Measurements from ENCODE around the gene ZMYM4. TPM values are rescaled to one million over a fixed set of nuclear protein-coding genes. Genes with fewer than 3 reads are reported as not detected.

The ZMYM4 gene
- total and polyA plus RNA-seq, 10 of the 15 experiments (the other 5 are each of a cell fraction or from before 2014, with no cell fraction given) = 8.0 to 37.0 (median 28.1) TPM

DNA sequence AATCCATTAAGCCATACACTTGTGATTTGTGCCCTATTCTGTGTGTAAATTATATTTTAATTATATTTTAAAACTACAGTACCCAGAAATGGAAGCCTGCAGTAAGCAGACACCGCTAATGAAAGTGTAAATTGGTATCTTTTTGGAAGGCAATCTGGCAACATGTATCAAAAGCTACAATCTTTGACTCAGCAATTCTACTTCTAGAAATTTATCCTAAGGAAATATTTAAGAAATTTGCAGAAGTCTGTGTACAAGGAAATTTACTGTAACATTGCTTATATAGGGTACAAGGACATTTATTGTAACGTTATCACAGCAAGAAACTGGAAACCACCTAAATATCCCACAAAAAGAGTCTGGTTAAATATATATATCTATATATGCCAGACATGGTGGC lies 14.6 kb upstream of the ZMYM4 start:
- intact Hi-C loops (cut with micrococcal nuclease; ENCODE audit: unreplicated experiment) (no loop called here), in situ Hi-C loops (cut with MboI) (no loop called here)
- RAD21 ChIA-PET (ENCODE audit: unreplicated experiment) = no interaction called here
- Histone ChIP-seq H3K4me3 (no peak overlapping the region), H3K27ac (ENCODE audit: control insufficient read depth, insufficient read depth) (no peak overlapping the region), H4K20me1 (ENCODE audit: control insufficient read depth, insufficient read depth) (no peaks in the 10 kb centered on the region), H3K4me2 (ENCODE audit: control insufficient read depth, insufficient read depth) (no peak overlapping the region), H3K9ac (ENCODE audit: control insufficient read depth, insufficient read depth, low read length) (no peak overlapping the region), H3K36me3 (ENCODE audit: control insufficient read depth in 2 of 2, insufficient read depth in 2 of 2, low read length in 1 of 2) (no peaks in the 10 kb centered on the region), H3K4me1 (ENCODE audit: control insufficient read depth, insufficient read depth, low read length) (no peaks in the 10 kb centered on the region), H3K9me3 (replicated peaks; ENCODE audit: control insufficient read depth, insufficient read depth, low read length) (no peaks in the 10 kb centered on the region), H2AFZ (ENCODE audit: control insufficient read depth, low read depth, low read length) (no peak overlapping the region), H3K79me2 (ENCODE audit: control insufficient read depth, insufficient read depth, low read length) (no peaks in the 10 kb centered on the region), H3K27me3 (replicated peaks in 1 of 2; ENCODE audit: control insufficient read depth in 2 of 2, insufficient read depth in 2 of 2, low read length in 1 of 2) (no peaks in the 10 kb centered on the region)
- no peak for FAIRE-seq
- ATAC-seq = no peak
- POLR2A ChIA-PET = interaction anchor here (0.7 kb wide), 1 partner anchor 41 kb away, joined by 4 read pairs; no protein-coding TSS in a partner anchor
- BruUV-seq (replicated peaks) = no TSS peak
- WGBS (ENCODE audit: insufficient coverage, insufficient replicate concordance, low lambda C conversion rate, missing lambda C conversion rate) = 48% methylated on average over 2 of the region's 2 CpGs
- DNase-seq (ENCODE audit: low read depth, low spot score) = no peak
- CTCF ChIA-PET = no interaction called here
- SMC1A ChIA-PET (ENCODE audit: uncharacterized antibody, unreplicated experiment) = no interaction called here
- TF ChIP-seq RELA (IDR thresholded peaks at IDR 0.05; ENCODE audit: borderline replicate concordance, partially characterized antibody) (no peak), PAX5 (IDR thresholded peaks at IDR 0.05; ENCODE audit: borderline replicate concordance, low read depth, low read length) (no peak), RFX5 (IDR thresholded peaks at IDR 0.05; ENCODE audit: low read depth, low read length) (no peak), POLR2AphosphoS5 (IDR thresholded peaks at IDR 0.05; ENCODE audit: low read length) (no peak), SPI1 (IDR thresholded peaks at IDR 0.05; ENCODE audit: borderline replicate concordance, insufficient read depth, low read depth, low read length) (no peak), NFXL1 (IDR thresholded peaks at IDR 0.05; ENCODE audit: borderline replicate concordance) (no peak), SIN3A (IDR thresholded peaks at IDR 0.05; ENCODE audit: low read depth, low read length) (no peak), ZNF274 (IDR thresholded peaks at IDR 0.05; ENCODE audit: insufficient read depth, insufficient read length) (no peak), JUND (IDR thresholded peaks at IDR 0.05; ENCODE audit: low read depth, low read length) (no peak), POLR2A (IDR thresholded peaks at IDR 0.05; ENCODE audit: low read depth, low read length) (no peak), MYB (IDR thresholded peaks at IDR 0.05; ENCODE audit: borderline replicate concordance, low read depth, low read length) (no peak), SMC3 (IDR thresholded peaks at IDR 0.05; ENCODE audit: borderline replicate concordance, low read length) (no peak), PAX8 (IDR thresholded peaks at IDR 0.05) (no peak)
- TF ChIP-seq, protein P1, sequence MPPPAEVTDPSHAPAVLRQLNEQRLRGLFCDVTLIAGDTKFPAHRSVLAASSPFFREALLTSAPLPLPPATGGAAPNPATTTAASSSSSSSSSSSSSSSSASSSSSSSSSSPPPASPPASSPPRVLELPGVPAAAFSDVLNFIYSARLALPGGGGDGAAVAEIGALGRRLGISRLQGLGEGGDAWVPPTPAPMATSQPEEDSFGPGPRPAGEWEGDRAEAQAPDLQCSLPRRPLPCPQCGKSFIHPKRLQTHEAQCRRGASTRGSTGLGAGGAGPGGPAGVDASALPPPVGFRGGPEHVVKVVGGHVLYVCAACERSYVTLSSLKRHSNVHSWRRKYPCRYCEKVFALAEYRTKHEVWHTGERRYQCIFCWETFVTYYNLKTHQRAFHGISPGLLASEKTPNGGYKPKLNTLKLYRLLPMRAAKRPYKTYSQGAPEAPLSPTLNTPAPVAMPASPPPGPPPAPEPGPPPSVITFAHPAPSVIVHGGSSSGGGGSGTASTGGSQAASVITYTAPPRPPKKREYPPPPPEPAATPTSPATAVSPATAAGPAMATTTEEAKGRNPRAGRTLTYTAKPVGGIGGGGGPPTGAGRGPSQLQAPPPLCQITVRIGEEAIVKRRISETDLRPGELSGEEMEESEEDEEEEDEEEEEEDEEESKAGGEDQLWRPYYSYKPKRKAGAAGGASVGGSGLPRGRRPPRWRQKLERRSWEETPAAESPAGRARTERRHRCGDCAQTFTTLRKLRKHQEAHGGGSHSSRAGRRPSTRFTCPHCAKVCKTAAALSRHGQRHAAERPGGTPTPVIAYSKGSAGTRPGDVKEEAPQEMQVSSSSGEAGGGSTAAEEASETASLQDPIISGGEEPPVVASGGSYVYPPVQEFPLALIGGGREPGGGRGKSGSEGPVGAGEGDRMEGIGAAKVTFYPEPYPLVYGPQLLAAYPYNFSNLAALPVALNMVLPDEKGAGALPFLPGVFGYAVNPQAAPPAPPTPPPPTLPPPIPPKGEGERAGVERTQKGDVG (CRISPR knock-in tag; IDR thresholded peaks at IDR 0.05) = no peak
- TF ChIP-seq, protein P2, sequence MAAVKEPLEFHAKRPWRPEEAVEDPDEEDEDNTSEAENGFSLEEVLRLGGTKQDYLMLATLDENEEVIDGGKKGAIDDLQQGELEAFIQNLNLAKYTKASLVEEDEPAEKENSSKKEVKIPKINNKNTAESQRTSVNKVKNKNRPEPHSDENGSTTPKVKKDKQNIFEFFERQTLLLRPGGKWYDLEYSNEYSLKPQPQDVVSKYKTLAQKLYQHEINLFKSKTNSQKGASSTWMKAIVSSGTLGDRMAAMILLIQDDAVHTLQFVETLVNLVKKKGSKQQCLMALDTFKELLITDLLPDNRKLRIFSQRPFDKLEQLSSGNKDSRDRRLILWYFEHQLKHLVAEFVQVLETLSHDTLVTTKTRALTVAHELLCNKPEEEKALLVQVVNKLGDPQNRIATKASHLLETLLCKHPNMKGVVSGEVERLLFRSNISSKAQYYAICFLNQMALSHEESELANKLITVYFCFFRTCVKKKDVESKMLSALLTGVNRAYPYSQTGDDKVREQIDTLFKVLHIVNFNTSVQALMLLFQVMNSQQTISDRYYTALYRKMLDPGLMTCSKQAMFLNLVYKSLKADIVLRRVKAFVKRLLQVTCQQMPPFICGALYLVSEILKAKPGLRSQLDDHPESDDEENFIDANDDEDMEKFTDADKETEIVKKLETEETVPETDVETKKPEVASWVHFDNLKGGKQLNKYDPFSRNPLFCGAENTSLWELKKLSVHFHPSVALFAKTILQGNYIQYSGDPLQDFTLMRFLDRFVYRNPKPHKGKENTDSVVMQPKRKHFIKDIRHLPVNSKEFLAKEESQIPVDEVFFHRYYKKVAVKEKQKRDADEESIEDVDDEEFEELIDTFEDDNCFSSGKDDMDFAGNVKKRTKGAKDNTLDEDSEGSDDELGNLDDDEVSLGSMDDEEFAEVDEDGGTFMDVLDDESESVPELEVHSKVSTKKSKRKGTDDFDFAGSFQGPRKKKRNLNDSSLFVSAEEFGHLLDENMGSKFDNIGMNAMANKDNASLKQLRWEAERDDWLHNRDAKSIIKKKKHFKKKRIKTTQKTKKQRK (IDR thresholded peaks at IDR 0.05; ENCODE audit: low read depth, low read length) = no peak
- TF ChIP-seq, protein P3, sequence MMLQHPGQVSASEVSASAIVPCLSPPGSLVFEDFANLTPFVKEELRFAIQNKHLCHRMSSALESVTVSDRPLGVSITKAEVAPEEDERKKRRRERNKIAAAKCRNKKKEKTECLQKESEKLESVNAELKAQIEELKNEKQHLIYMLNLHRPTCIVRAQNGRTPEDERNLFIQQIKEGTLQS (IDR thresholded peaks at IDR 0.05; ENCODE audit: borderline replicate concordance, extremely low read depth, low read depth, low read length) = no peak
- TF ChIP-seq, protein P4, sequence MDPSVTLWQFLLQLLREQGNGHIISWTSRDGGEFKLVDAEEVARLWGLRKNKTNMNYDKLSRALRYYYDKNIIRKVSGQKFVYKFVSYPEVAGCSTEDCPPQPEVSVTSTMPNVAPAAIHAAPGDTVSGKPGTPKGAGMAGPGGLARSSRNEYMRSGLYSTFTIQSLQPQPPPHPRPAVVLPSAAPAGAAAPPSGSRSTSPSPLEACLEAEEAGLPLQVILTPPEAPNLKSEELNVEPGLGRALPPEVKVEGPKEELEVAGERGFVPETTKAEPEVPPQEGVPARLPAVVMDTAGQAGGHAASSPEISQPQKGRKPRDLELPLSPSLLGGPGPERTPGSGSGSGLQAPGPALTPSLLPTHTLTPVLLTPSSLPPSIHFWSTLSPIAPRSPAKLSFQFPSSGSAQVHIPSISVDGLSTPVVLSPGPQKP (IDR thresholded peaks at IDR 0.05; ENCODE audit: low read depth, low read length) = no peak

Measured in GM12878 (cell line).